Measurements from ENCODE around the gene CSTPP1.
"Not testable (repeated sequence)": the region's sequence is repeated elsewhere in the genome, so short reads cannot be mapped to it uniquely, and the experiment has no call there.

- not testable (repeated sequence) for TF ChIP-seq CTCF (optimal IDR thresholded peaks at IDR 0.05 in 1 of 3, IDR thresholded peaks at IDR 0.05 in 1 of 3, conservative IDR thresholded peaks at IDR 0.05 in 1 of 3; ENCODE audit: extremely low read depth in 1 of 3, insufficient read depth in 2 of 3, low read length in 3 of 3); EZH2 (IDR thresholded peaks at IDR 0.05; ENCODE audit: low read length)
Observed at GRCh38 chr11:47191137-47191536, 254.6 kb downstream of the CSTPP1 start.
